ENCODE data around the gene LZTR1. TPM values are rescaled to one million over a fixed set of nuclear protein-coding genes. Genes with fewer than 3 reads are reported as not detected.

The LZTR1 gene
- total and polyA plus RNA-seq, 2 of the 8 experiments (the other 6 are each of a cell fraction or from before 2014, with no cell fraction given) = 22.3 to 31.0 TPM

GRCh38 chr22:21028277-21029251, 46.5 kb downstream of the LZTR1 start:
- no peak for DNase-seq (ENCODE audit: low read depth in 1 of 2, low spot score in 2 of 2)
- Histone ChIP-seq H3K9ac (replicated peaks in 1 of 4; ENCODE audit: extremely low read depth in 1 of 4, low read depth in 3 of 4, low read length in 3 of 4) (no peak overlapping the region), H3K36me3 (ENCODE audit: control insufficient read depth in 2 of 4, insufficient read depth in 4 of 4, low read length in 3 of 4) (no peaks in the 10 kb centered on the region), H4K20me1 (replicated peaks in 1 of 2; ENCODE audit: control insufficient read depth in 1 of 2, insufficient read depth in 2 of 2, low read length in 2 of 2) (no peaks in the 10 kb centered on the region), H3K23me2 (ENCODE audit: low read depth, low read length) (peaks cover 9% of the 10 kb centered on the region; the same call in 1 of the 2 replicates), H3K4me3 (ENCODE audit: extremely low read depth in 1 of 4, insufficient read depth in 2 of 4, low read depth in 3 of 4, low read length in 4 of 4) (no peak overlapping the region), H3K14ac (ENCODE audit: insufficient read length) (no peak overlapping the region), H3K4me2 (ENCODE audit: insufficient read depth in 1 of 2, low read depth in 2 of 2, low read length in 2 of 2) (no peak overlapping the region), H3K23ac (ENCODE audit: insufficient read length) (no peak overlapping the region), H4K5ac (ENCODE audit: insufficient read length, low read depth, low read length) (no peak overlapping the region), H4K91ac (replicated peaks; ENCODE audit: insufficient read length, low read length) (peak overlapping the region; percentile 27), H2BK5ac (ENCODE audit: low read depth, low read length) (no peak overlapping the region), H3K18ac (ENCODE audit: extremely low read depth, low read length) (no peak overlapping the region; the same call in 1 of the 2 replicates), H3K9me3 (ENCODE audit: insufficient read depth in 2 of 2, low read depth in 1 of 2, low read length in 1 of 2) (no peaks in the 10 kb centered on the region), H4K8ac (ENCODE audit: extremely low read depth, insufficient read depth, low read length) (peak overlapping the region; percentile 51; the same call in 1 of the 2 replicates), H3K4me1 (replicated peaks in 1 of 4; ENCODE audit: control insufficient read depth in 3 of 4, insufficient read depth in 4 of 4, low read length in 3 of 4) (peaks cover 0 to 5% (median 3%) of the 10 kb centered on the region in 4 experiments; a peak in 3 of 7 replicates), H3K79me2 (ENCODE audit: control insufficient read depth in 1 of 2, insufficient read depth in 2 of 2, low read length in 2 of 2) (no peaks in the 10 kb centered on the region), H2BK120ac (replicated peaks; ENCODE audit: low read depth, low read length) (no peak overlapping the region), H3K27ac (ENCODE audit: low read depth, low read length) (no peak overlapping the region), H3K79me1 (ENCODE audit: low read depth, low read length) (no peaks in the 10 kb centered on the region), H2AFZ (ENCODE audit: low read length) (no peak overlapping the region), H2AK5ac (ENCODE audit: low read depth, low read length) (no peak overlapping the region), H2BK15ac (ENCODE audit: low read length) (no peak overlapping the region), H2BK12ac (ENCODE audit: low read depth, low read length) (no peak overlapping the region), H3K27me3 (replicated peaks in 1 of 4; ENCODE audit: control insufficient read depth in 3 of 4, extremely low read depth in 1 of 4, insufficient read depth in 3 of 4, low read length in 3 of 4) (peaks cover 6 to 30% (median 26%) of the 10 kb centered on the region in 4 experiments), H2BK20ac (ENCODE audit: low read length) (no peak overlapping the region), H3K56ac (replicated peaks; ENCODE audit: insufficient read length, low read depth, low read length) (no peak overlapping the region), H3K4ac (replicated peaks; ENCODE audit: insufficient read length, low read depth, low read length) (no peak overlapping the region)
- no peak for FAIRE-seq
- ChIA-PET CTCF (ENCODE audit: partially characterized antibody) (interaction anchor here (0.9 to 1.5 kb wide), 5 partner anchors 9 to 143 kb away, joined by 3 to 4 read pairs (median 3); partner anchors contain the start of gene THAP7), POLR2A (ENCODE audit: partially characterized antibody) (no interaction called here)
- 91% methylated on average over 13 of the region's 13 CpGs; no CpG with 5 or more reads in 1 of the 2 experiments for WGBS, 2 experiments (ENCODE audit: extremely low coverage in 1 of 2, insufficient coverage in 1 of 2, insufficient read length in 1 of 2, insufficient replicate concordance in 2 of 2, low coverage in 1 of 2, low lambda C conversion rate in 2 of 2, missing lambda C conversion rate in 1 of 2)
- no peak for TF ChIP-seq SRF (IDR thresholded peaks at IDR 0.05; ENCODE audit: low read depth, low read length)
- no peak for TF ChIP-seq CTCF (IDR thresholded peaks at IDR 0.05; ENCODE audit: control extremely low read depth in 1 of 3, insufficient read depth in 1 of 3, low read depth in 1 of 3, low read length in 3 of 3)
- TF ChIP-seq BCL11A (IDR thresholded peaks at IDR 0.05; ENCODE audit: low read depth in 2 of 2, low read length in 2 of 2) = no peak
- no peak for TF ChIP-seq E2F6 (IDR thresholded peaks at IDR 0.05)
- no peak for TF ChIP-seq CBX5 (IDR thresholded peaks at IDR 0.05; ENCODE audit: low read depth, low read length)
- TF ChIP-seq EP300 (IDR thresholded peaks at IDR 0.05; ENCODE audit: borderline replicate concordance in 1 of 2, low read depth in 2 of 2, low read length in 2 of 2) = no peak
- no peak for TF ChIP-seq POU5F1 (IDR thresholded peaks at IDR 0.05; ENCODE audit: low read depth, low read length)
- no peak for TF ChIP-seq SP1 (IDR thresholded peaks at IDR 0.05; ENCODE audit: low read depth, low read length)
